Measurements from ENCODE around the gene LTB4R2.
"Not testable (repeated sequence)": the region's sequence is repeated elsewhere in the genome, so short reads cannot be mapped to it uniquely, and the experiment has no call there.

Gene LTB4R2

DNA sequence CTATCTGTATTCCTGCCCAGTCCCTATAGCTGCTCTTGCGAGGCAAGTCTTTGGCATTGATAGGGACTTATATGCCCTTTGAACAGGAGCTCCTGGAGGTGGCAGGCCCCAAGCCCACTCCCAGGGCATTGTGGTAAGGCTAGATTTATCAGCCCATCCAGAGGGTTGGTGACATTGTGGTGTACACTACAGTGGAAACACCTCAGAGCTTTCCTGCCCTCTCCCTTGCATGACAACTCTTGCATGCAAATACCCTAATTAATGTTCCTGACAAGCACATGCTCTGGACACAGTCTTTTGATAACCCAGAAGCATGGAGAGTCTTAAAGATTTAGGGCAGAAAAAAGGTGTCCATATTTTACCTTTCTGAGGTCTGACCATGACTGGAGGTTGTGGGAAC lies 30.7 kb downstream of the LTB4R2 start:
- DNase-seq: no peak

DNA sequence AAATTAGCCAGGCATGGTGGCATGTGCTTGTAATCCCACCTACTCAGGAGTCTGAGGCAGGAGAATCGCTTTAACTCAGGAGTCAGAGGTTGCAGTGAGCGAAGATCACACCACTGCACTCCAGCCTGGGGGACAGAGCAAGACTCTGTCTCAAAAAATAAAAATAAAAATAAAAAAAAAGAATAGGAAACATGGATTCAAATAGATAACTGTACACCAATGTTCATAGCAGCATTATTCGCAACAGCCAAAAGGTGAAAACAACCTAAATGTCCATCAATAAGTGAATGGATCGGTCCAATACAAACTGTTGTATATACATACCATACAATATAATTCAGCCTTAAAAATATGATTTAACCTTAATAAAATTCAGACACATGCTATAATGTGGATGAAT lies 32.9 kb downstream of the LTB4R2 start:
- no peak for DNase-seq

DNA sequence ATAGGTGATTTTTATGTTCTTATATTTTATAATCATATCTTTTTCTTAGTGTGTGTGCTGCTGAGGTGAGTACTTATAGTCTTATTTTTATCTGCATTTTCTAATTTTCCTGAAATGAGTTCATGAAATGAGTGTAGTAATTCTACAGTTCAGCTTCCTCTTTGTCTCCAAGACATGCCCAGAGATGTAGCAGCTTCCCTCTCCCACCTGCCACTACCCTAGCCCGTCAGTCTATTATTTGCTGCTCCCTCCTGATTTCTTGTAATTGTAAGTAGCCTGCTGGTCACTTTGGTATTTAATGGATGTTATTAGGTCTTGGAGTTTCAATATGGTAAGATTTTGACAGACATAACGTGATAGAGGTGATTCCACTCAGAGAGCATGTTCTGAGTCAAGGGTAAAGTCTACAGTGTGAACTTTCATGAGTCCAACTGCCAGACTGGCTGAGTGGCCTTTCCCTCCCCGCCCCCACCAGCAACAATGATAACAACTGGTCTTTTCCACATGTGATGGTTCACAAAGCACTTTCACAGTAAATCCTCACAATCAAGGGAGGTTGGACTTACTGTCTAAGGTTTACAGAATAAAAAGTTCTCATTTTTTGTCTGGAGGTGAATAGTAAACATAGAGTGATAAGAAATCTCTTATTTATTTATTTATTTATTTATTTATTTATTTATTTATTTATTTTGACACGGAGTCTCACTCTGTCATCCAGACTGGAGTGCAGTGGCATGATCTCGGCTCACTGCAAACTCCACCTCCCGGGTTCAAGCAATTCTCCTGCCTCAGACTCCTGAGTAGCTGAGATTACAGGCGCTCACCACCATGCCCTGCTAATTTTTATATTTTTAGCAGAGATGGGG lies 34.1 kb downstream of the LTB4R2 start:
- DNase-seq: no peak

DNA sequence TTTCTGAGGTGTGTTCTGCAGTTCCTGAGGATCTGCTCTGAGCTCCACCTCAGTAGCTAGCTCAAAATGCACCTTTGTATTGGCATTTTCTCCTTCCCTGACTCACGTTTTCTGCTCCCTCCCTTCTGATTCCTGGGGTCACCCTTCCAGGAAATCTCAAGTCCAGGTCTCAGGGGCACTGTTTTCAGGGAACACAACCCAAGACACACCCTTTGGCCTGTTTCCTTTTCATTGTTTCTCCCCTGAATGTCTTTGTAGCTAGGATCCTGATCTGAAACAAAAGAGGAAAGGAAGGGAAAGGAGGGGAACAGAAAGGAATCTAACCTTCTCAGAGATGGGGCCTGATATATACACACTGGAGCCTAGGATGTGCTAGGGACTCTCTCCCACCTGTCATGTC lies 37.2 kb downstream of the LTB4R2 start:
- DNase-seq: no peak

DNA sequence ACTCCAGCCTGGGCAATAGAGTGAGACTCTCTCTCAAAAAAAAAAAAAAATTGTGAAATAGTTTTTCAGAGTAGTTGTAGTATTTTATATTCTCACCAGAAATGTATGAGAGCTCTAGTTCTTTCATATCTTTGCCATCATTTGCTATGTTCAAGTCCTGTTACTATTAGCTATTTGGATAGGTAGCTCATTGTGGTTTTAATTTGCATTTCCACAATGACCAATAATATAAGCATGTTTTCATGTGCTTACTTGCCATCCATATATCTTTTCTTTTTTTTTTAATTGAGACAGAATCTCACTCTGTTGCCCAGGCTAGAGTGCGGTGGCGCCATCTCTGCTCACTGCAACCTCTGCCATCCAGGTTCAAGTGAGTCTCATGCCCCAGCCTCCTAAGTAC lies 38.2 kb downstream of the LTB4R2 start:
- DNase-seq: no peak

DNA sequence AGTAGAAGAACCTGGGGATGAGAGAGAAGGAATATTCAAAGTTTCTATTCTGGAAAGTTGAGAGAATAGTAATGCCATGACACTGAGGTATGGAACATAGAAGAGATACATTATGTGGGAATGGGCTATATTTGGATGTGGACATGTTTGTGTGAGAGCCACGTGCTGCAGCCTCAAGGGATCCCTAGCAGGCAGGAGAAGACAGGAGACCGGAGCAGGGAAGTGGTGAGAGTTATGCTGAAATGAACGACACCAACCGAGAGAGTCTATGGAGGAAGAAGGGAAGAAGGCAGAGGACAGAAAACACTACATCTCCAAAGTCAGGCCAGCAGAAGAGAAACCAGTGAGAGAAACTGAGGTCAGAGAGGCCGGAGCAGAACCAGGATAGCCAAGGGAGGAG lies 39.8 kb downstream of the LTB4R2 start:
- no peak for DNase-seq

DNA sequence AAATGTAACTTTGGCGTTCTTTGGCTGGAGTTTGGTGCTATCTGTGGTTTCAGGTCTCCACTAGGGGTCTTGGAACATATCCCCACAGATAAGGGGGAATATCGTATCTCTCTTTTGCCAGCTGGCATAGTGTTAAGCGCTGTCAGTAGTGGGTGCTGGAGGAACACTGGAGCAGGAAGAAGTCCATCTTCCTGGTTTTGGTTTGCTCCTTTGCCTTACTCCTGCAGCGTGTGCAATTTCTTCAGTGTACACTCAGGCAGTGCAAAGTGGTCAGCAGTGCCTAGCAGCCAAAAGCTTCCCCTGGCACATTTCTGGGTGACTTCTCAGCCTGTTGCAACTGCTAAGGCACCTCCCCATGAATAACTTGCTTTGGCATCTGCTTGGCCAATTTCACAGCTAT lies 41.6 kb downstream of the LTB4R2 start:
- DNase-seq: no peak

DNA sequence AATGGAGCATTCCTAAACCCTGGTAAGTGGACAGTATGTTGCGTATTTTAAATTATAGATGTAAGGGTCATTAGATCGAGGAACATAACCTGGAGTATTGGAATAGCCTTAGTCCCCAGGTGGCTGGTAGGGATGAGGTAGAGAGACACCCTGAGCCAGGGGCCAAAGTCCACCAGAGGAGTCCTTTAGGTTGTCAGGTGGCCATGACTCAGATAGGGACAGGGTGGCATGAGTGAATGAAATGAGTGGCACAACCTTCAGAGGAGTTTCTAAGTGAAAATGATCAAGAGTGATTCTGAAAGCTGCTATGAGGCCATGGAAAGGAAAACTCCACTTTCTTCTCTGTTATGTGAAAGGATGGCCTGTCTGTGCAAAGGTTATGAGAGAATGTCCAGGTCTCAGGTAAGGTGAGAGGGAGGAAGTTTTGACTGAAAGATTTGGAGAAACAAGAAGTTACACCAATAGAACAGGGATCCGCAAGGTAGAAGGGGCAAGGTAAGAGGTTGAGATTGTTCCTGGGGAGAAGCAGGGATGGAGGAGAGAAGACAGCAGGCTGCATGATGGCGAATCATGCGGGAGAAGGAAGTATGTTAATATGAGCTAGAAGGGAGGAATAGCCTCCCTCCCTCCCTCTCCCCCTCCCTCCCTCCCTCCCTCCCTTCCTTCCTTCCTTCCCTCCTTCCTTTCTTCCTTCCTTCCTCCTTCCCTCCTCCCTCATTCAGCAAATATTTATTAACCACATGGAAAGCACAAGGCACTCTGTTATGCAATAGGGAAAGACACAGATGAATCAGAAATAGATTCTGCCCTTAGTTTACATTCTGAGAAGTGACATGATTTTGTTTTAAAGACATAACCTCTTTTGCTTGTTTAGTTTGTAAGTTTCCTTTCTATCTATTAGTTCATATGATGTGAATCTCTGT lies 43.9 kb downstream of the LTB4R2 start:
- no peak for DNase-seq

DNA sequence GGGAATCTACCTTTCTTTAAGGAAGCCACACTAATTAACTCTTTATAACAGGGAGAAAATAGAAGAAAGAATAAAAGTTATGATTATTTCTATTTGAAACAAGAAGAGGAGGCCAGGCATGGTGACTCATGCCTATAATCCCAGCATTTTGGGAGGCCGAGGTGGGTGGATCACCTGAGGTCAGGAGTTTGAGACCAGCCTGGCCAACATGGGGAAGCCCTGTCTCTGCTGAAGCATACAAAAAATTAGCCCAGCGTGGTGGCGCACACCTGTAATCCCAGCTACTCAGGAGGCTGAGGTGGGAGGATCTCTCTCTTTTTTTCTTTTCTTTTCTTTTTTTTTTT lies 44.5 kb downstream of the LTB4R2 start:
- not testable (repeated sequence) for DNase-seq

DNA sequence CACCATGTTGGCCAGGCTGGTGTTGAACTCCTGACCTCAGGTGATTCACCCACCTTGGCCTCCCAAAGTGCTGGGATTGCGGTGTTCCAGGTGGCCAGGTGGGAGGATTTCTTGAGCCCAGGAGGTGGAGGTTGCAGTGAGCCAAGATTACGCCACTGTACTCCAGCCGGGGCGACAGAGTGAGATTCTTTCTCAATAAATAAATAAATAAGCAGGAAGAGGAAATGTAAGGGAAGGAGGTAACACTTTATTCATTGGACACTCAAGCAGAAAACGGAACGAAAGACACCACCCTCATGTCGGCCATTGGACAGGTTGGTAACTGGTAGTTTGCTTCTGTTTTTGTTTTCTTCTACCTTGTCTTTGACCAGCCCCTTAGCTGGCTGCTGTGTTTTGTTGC lies 45.1 kb downstream of the LTB4R2 start:
- no peak for DNase-seq

DNA sequence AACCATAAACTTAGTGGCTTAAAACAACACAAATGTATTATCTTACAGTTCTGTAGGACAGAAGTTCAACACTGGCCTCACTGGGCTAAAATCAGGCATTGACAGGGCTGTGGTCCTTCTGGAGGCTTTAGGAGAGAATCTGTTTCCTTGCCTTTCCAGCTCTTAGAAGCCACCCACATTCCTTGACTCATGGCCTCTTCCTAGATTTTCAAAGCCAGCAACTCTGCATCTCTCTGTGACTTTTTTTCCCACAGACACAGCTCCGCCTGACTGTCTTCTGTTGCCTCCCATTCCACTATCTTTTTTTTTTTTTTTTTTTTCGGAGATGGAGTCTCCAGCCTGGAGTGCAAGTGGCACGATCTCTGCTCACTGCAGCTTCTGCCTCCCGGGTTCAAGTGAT lies 46.3 kb downstream of the LTB4R2 start:
- no peak for DNase-seq

DNA sequence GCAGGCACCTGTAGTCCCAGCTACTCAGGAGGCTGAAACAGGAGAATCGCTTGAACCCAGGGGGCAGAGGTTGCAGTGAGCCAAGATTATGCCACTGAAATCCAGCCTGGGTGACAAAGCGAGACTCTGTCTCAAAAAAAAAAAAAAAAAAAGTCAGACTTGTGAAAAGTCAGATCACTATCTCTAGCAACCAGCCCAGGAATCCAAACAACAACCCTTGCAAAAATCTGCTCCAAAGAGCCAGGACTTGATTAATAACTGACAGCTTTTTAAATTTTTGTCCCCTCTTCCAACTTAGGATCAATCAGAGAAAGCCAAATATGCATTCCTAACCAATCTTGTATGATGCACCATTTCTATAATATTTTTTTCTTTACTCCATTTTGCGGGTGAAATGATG lies 50.3 kb downstream of the LTB4R2 start:
- DNase-seq: no peak

DNA sequence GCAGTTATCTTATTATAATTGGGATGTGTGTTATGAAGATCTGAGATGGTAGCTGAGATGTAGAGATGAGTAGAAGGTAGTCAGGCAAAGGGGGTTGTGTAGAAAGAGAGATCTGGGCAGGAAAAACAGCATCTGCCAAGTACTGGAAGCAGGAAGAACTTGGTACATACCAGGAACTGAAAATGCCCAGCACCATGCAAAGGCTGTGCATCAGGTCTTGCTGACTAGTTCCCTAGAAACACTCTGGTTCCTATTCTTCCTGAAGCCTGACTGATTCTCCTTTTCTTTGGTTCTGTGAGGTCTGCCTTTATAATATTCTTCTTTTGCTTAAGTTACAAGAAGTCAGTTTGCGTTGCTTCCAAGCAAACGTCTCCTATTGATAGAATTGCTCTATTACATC lies 51.4 kb downstream of the LTB4R2 start:
- no peak for DNase-seq

Data from CD4-positive, alpha-beta T cell treated with Interferon gamma for 1 hour (primary cell).